HG03064 (cell line): ENCODE results near the gene HMCN2.

Experiments used
- ATAC-seq: cut with Tn5 transposase; IDR thresholded peaks from one replicate; pipeline ENCODE4 v1.9.1; 2021; ENCODE audit warnings: low read depth; ENCODE audit not compliant: unreplicated experiment

Gene HMCN2

DNA sequence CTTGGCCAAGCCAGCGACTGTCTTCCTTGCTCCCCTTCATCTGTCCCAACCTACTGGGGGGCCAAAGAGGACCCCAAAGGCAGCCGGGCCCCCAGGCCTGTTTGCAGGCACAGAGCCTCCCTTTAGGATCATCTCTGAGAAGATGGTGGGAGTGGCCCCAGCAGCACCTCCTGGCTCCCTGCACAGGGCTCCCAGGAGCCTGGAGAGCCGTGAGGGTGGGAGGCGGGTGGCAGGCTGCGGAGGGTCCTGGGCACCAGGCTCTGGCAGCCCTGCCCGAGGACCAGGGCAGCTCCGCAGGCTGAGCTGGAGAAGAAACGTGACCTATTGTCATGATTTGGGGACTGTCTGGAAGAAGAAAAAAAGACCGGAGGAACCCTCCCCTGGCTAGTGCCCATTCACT, 212.6 kb downstream of the HMCN2 start:
- no peak for ATAC-seq

DNA sequence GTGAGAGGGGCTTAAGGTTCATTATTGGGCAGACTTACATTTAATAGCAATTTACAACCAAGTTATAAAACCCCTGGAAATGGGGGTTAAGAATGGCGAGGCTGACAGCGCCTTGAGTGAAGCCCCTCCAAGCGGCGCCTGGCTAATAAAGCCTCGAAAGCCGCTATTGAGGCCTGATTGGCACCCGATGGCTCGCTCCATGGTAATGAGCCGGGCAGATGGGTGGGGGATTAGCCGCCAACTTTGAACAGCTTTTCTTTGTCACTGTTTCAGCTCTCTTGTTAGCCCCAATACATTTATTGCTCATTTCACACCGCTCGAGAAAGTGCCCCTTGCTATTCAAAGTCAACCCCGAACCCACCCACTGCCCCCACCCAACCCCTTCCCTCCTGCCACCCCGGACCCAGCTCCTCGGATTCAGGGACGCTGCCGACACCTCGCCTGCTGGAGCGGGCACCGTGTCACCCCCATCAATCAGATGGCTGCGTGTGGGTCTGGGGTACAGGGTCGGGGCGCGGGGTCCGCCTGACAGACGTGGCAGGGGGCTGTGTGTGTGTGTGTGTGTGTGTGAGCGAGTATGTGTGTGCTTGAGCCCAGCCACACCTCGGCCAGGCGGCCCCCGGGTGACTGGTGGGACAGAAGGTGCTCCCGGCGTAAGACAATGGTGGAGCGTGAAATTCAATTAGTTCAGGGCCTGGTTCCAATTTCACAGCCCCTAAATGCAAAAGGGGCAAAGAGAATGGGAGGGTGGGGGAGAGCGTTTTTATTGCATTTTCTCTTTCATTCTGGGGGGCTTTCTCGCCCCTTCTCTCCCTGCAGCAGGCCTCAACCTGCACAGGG, 213.4 kb downstream of the HMCN2 start:
- no peak for ATAC-seq

DNA sequence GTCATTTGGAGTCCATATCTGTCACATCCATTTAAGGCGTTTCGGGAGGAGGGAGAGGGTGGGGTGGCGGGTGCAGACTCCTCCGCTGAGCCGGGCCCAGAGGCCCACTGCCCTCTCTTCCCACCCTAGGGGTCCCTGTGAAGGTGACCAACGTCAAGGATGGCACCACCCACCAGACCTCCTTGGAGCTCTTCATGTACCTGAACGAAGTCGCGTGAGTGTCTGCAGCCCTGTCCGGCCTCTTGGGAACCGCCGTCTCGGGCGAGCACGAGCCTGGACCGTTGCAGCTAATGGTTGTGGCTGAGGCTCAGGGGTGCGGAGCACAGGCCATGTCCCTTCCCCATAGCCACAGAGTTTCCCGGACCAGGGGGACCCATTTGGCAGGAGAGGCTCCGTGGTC, 214.0 kb downstream of the HMCN2 start:
- ATAC-seq = no peak

DNA sequence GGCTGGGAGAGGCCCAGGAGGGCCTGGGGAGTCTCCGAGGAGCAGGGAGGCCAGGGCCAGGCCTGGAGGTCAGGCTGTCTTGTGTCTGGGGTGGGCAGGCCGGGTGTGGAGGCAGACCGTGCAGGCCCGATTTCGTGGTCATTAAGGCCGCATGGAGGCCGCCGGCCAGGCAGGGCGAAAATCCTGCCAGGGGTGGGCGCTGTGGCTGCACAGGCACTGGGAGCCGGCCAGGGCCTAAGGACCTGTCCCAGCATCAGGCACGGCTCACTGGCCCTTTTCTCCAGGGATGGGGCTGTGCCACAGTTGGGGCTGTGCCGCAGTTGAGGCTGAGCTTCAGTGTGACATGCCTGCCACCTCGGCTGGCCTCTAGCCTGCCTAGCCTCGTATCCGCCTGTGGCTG, 215.1 kb downstream of the HMCN2 start:
- ATAC-seq = no peak

DNA sequence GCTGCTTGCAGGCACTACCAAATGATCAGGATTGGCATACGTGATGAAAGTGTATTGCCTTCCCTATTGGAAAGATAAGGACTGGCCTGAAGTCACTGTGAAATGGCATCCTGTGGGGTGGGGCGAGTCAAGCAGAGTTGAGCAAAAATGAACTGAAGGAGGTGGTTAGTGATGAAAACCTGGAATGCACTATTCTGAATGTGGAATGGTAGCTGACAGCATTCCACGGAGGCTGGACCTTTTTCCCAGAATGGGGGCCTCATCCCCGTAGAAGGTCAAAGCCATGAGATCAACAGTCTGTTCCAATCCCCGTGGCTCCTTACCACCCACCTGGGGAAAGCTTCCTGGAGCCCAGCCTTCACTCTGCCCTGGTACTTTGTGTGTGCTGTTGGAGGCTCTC, 216.9 kb downstream of the HMCN2 start:
- no peak for ATAC-seq

DNA sequence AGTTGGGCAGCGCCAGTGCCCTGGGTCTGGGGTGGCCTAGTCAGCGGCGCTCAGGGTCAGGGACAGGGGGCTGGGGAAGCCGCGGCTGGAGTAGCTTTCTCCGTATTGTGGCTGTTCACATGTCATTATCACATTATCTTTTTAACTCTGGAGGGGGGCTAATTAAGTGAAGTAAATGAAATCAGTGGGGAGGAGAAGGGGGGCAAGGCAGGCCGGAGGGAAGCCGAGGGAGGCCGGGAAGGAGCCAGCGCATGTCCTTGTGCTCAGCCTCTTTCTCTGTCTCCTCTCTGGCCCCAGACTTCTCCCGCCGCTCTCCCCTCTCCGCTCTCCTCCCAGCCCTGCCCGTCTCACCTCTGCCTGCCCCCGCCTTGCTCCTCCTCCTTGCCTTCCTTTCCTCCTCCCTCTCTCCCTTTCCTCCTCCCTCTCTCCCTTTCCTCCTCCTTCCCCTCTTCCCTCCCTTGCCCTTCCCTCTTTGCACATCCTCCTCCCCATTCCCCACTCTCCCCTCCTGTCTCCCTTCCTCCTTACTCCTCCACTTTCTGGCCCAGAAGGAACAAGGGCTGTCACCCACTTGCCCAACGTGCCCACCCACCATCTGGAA, 217.9 kb downstream of the HMCN2 start:
- no peak for ATAC-seq
